Activated naive CD8-positive, alpha-beta T cell treated with anti-CD3 and anti-CD28 coated beads for 36 hours (primary cell): Measurements from ENCODE around the gene MTRF1L. TPM values are rescaled to one million over a fixed set of nuclear protein-coding genes. Genes with fewer than 3 reads are reported as not detected.
"Not testable (repeated sequence)": the region's sequence is repeated elsewhere in the genome, so short reads cannot be mapped to it uniquely, and the experiment has no call there.

Source experiments
- DNase-seq: peaks from one replicate; pipeline ENCODE4 v3.0.0; 2021
- H3K27ac Mint-ChIP-seq: one replicate; pipeline ENCODE4 v1.8.0; 2022; ENCODE audit warnings: mild to moderate bottlenecking, moderate library complexity, mixed read lengths
- H3K27me3 Mint-ChIP-seq: one replicate; pipeline ENCODE4 v1.8.0; 2022; ENCODE audit warnings: mild to moderate bottlenecking, mixed read lengths
- H3K36me3 Mint-ChIP-seq: one replicate; pipeline ENCODE4 v1.8.0; 2021; ENCODE audit warnings: mild to moderate bottlenecking, mixed read lengths
- H3K4me1 Mint-ChIP-seq: one replicate; pipeline ENCODE4 v1.8.0; 2021; ENCODE audit warnings: mixed read lengths
- H3K4me3 Mint-ChIP-seq: one replicate; pipeline ENCODE4 v1.8.0; 2022; ENCODE audit warnings: mild to moderate bottlenecking, moderate library complexity, mixed read lengths
- H3K9me3 Mint-ChIP-seq: one replicate; pipeline ENCODE4 v1.8.0; 2022; ENCODE audit warnings: mixed read lengths
- total RNA-seq, 2 experiments: library from RNA; stranded (reverse); gene quantifications; one replicate each; pipeline ENCODE4 v1.2.3, GENCODE V29; 2021

Gene MTRF1L
- total RNA-seq, 2 experiments from 2014 or later, result 16.8 to 18.2 TPM

GRCh38 chr6:153023977-153024708 lies 21.6 kb upstream of the MTRF1L start:
- H3K9me3 Mint-ChIP-seq, result no peaks in the 10 kb centered on the region
- no peak overlapping the region for H3K4me3 Mint-ChIP-seq
- peaks cover 5% of the 10 kb centered on the region for H3K4me1 Mint-ChIP-seq
- no peaks in the 10 kb centered on the region for H3K36me3 Mint-ChIP-seq
- peak; percentile 21 for DNase-seq
- H3K27me3 Mint-ChIP-seq, result peaks cover 29% of the 10 kb centered on the region
- no peak overlapping the region for H3K27ac Mint-ChIP-seq

DNA sequence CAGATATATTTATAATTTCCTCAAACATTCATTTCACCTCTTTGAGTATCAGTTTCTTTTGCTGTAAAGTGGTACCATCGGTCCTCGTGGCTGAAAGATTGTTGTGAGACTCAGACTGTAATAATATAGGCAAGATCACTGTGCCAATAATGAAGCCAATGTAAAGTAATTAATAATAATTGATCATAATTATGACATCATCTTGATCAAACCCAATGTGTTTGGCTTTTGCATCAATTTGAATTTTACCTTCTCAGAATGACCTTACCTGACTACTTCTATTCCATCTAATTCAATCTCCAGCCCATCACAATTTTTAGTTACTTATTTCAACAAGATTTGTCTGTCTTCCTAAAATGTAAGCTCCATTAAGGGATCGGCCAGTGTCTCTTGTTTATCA lies 15.8 kb upstream of the MTRF1L start:
- Mint-ChIP-seq H3K27me3 (peaks cover 33% of the 10 kb centered on the region), H3K4me3 (no peak overlapping the region), H3K4me1 (no peaks in the 10 kb centered on the region), H3K9me3 (no peaks in the 10 kb centered on the region), H3K27ac (no peak overlapping the region), H3K36me3 (no peaks in the 10 kb centered on the region)
- DNase-seq, result no peak

- Mint-ChIP-seq H3K4me1 (no peaks in the 10 kb centered on the region), H3K36me3 (no peaks in the 10 kb centered on the region), H3K27me3 (peaks cover 32% of the 10 kb centered on the region), H3K27ac (no peak overlapping the region), H3K9me3 (no peaks in the 10 kb centered on the region), H3K4me3 (no peak overlapping the region)
- no peak for DNase-seq
Measured at GRCh38 chr6:153016846-153017245, 14.3 kb upstream of the MTRF1L start.

- Mint-ChIP-seq H3K27me3 (peaks cover 32% of the 10 kb centered on the region), H3K4me3 (no peak overlapping the region), H3K4me1 (no peaks in the 10 kb centered on the region), H3K9me3 (no peaks in the 10 kb centered on the region), H3K36me3 (no peaks in the 10 kb centered on the region), H3K27ac (no peak overlapping the region)
- DNase-seq, result no peak
Measured at GRCh38 chr6:153015094-153015640, 12.7 kb upstream of the MTRF1L start.

DNA sequence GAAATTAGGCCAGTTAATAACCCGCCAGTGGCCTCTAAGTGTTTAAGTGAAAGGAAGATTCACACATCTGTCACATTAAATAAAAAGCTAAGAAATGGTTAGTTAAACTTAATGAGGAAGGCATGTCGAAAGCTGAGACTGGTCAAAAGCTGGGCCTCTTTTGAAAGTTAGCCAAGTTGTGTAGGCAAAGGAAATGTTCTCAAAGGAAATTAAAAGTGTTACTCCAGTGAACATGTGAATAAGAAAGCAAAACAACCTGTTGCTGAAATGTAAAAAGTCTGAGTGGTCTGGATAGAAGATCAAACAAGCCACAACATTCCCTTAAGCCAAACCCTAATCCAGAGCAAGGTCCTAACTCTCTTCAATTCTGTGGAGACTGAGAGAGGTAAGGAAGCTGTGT lies 10.9 kb upstream of the MTRF1L start:
- Mint-ChIP-seq H3K4me3 (no peak overlapping the region), H3K27ac (no peak overlapping the region)

GRCh38 chr6:153012856-153013255 lies 10.3 kb upstream of the MTRF1L start:
- H3K27me3 Mint-ChIP-seq, result peaks cover 15% of the 10 kb centered on the region
- no peak overlapping the region for H3K27ac Mint-ChIP-seq
- no peaks in the 10 kb centered on the region for H3K9me3 Mint-ChIP-seq
- H3K4me1 Mint-ChIP-seq, result no peaks in the 10 kb centered on the region
- H3K4me3 Mint-ChIP-seq, result no peak overlapping the region
- DNase-seq, result no peak
- H3K36me3 Mint-ChIP-seq, result no peaks in the 10 kb centered on the region

More for the DNA sequence above, 10.9 kb upstream of the MTRF1L start:
- H3K27me3 Mint-ChIP-seq, result peaks cover 20% of the 10 kb centered on the region
- DNase-seq, result no peak
- H3K4me1 Mint-ChIP-seq, result no peaks in the 10 kb centered on the region
- H3K36me3 Mint-ChIP-seq, result no peaks in the 10 kb centered on the region
- no peaks in the 10 kb centered on the region for H3K9me3 Mint-ChIP-seq

DNA sequence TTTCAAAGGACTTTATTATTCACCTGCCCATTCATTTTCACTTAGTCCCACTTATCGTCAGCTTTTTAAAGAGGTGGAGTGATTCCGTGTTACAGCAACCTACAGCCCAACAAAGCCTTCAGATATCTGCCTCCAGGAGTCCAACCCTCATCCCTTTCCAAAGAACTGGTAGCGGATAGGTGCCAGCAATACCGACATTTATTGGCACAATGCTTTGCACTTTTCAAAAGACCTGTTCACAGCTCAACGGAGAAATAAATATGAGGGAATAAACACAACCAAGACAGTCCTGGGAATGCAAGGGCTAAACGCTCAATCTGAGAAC lies 819 bp upstream of the MTRF1L start:
- Mint-ChIP-seq H3K9me3 (peaks cover 6% of the 10 kb centered on the region), H3K27me3 (no peaks in the 10 kb centered on the region)

GRCh38 chr6:153001767-153002612 lies 519 bp downstream of the MTRF1L start:
- Mint-ChIP-seq H3K9me3 (peaks cover 6% of the 10 kb centered on the region), H3K27me3 (no peaks in the 10 kb centered on the region), H3K4me3 (peak overlapping the region; percentile 98), H3K4me1 (peaks cover 33% of the 10 kb centered on the region), H3K36me3 (peaks cover 31% of the 10 kb centered on the region), H3K27ac (peak overlapping the region; percentile 93)
- DNase-seq, result no peak

More for the DNA sequence above, 819 bp upstream of the MTRF1L start:
- peaks cover 25% of the 10 kb centered on the region for H3K36me3 Mint-ChIP-seq
- H3K4me3 Mint-ChIP-seq, result peak overlapping the region; percentile 98
- no peak for DNase-seq
- peak overlapping the region; percentile 98 for H3K27ac Mint-ChIP-seq
- H3K4me1 Mint-ChIP-seq, result peaks cover 27% of the 10 kb centered on the region

- peak overlapping the region; percentile 52 for H3K27ac Mint-ChIP-seq
- H3K27me3 Mint-ChIP-seq, H3K9me3 Mint-ChIP-seq, DNase-seq: not testable (repeated sequence)
- peak overlapping the region; percentile 98 for H3K4me3 Mint-ChIP-seq
- H3K4me1 Mint-ChIP-seq, result peaks cover 43% of the 10 kb centered on the region
- peaks cover 38% of the 10 kb centered on the region for H3K36me3 Mint-ChIP-seq
Measured at GRCh38 chr6:153000790-153001189, 1.7 kb downstream of the MTRF1L start.

DNA sequence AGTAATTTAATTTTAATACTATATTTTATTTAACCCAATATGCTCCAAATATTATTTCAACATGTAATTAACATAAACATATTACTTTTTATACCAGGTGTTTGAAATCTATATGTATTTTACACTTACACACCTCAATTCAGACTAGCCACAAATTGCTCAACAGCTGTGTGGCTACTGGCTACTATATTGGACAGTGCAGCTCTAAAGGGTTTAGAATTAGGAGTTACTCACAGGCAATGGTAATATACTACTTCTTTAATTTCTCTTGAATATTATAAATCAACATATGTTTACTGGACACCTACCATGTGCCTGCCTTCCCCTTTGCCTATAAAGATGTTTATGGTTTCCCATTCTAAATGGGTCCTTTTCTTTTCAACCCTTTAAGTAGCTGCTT lies 2.3 kb downstream of the MTRF1L start:
- Mint-ChIP-seq H3K4me3 (peak overlapping the region; percentile 45), H3K9me3 (peaks cover 6% of the 10 kb centered on the region), H3K27ac (peak overlapping the region; percentile 52), H3K36me3 (peaks cover 38% of the 10 kb centered on the region), H3K4me1 (peaks cover 48% of the 10 kb centered on the region), H3K27me3 (no peaks in the 10 kb centered on the region)
- DNase-seq, result no peak

GRCh38 chr6:152999538-152999937 lies 3.0 kb downstream of the MTRF1L start:
- Mint-ChIP-seq H3K4me3 (peak overlapping the region; percentile 26), H3K4me1 (peaks cover 49% of the 10 kb centered on the region), H3K36me3 (peaks cover 38% of the 10 kb centered on the region)
- DNase-seq, H3K9me3 Mint-ChIP-seq, H3K27ac Mint-ChIP-seq, H3K27me3 Mint-ChIP-seq: not testable (repeated sequence)

GRCh38 chr6:152993847-152994246 lies 8.7 kb downstream of the MTRF1L start:
- Mint-ChIP-seq H3K36me3 (peaks cover 41% of the 10 kb centered on the region), H3K9me3 (no peaks in the 10 kb centered on the region), H3K4me1 (peaks cover 35% of the 10 kb centered on the region), H3K4me3 (no peak overlapping the region), H3K27me3 (no peaks in the 10 kb centered on the region), H3K27ac (peak overlapping the region; percentile 66)
- DNase-seq, result no peak

DNA sequence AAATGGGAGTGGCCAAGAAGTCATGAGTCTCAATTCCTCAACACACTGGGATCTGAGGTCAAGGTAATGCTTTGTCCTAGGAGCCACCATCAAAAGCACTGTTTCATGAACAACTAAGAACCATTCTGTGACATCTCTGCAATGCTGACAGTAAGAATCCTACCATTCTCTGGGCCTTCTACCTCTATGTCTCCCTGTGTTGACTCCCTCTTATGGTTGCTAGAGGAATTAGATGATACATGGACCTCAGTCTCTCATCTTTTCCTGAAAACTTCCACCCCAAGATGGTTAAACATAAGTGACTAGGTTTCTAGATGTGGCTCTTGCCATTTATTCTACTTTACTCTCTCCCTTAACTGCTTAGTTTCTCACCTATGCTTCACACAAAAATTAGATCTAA lies 9.1 kb downstream of the MTRF1L start:
- H3K4me1 Mint-ChIP-seq, result peaks cover 35% of the 10 kb centered on the region
- DNase-seq, result no peak
- no peaks in the 10 kb centered on the region for H3K27me3 Mint-ChIP-seq
- H3K36me3 Mint-ChIP-seq, result peaks cover 41% of the 10 kb centered on the region
- H3K27ac Mint-ChIP-seq, result peak overlapping the region; percentile 66
- H3K4me3 Mint-ChIP-seq, result no peak overlapping the region
- no peaks in the 10 kb centered on the region for H3K9me3 Mint-ChIP-seq

GRCh38 chr6:152986978-152987377 lies 15.5 kb downstream of the MTRF1L start:
- peaks cover 4% of the 10 kb centered on the region for H3K27me3 Mint-ChIP-seq
- H3K27ac Mint-ChIP-seq, result peak overlapping the region; percentile 18
- no peak overlapping the region for H3K4me3 Mint-ChIP-seq
- DNase-seq, result no peak
- no peaks in the 10 kb centered on the region for H3K9me3 Mint-ChIP-seq
- peaks cover 11% of the 10 kb centered on the region for H3K4me1 Mint-ChIP-seq
- peaks cover 35% of the 10 kb centered on the region for H3K36me3 Mint-ChIP-seq

DNA sequence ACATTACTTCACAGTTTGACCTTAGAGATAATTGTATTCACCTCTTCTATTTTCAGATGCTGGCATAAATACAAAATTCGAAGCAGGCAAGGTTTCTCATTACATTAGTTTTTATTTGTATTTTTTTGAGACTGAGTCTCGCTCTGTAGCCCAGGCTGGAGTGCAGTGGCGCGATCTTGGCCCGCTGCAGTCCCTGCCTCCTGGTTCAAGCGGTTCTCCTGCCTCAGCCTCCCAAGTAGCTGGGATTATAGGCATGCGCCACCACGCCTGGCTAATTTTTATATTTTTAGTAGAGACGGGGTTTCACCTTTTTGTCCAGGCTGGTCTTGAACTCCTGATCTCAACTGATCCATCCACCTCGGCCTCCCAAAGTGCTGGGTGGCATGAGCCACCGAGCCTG lies 17.2 kb downstream of the MTRF1L start:
- H3K27ac Mint-ChIP-seq, H3K27me3 Mint-ChIP-seq, DNase-seq, H3K9me3 Mint-ChIP-seq: not testable (repeated sequence)
- Mint-ChIP-seq H3K36me3 (peaks cover 42% of the 10 kb centered on the region), H3K4me1 (peaks cover 19% of the 10 kb centered on the region), H3K4me3 (peak overlapping the region; percentile 37)
